Measurements from ENCODE around the gene RHBG. TPM values are rescaled to one million over a fixed set of nuclear protein-coding genes. Genes with fewer than 3 reads are reported as not detected.
A peak's percentile ranks its signal among the peaks of the same experiment; 100 is the strongest.

RHBG gene
- total RNA-seq, 1 experiment from 2014 or later: 4.0 TPM

- no TSS peak for BruUV-seq (replicated peaks)
- H3K4me1 ChIP-seq (replicated peaks; ENCODE audit: insufficient read depth): peaks cover 4% of the 10 kb centered on the region; the same call in 1 of the 2 replicates
- no peaks in the 10 kb centered on the region for H3K27me3 ChIP-seq (ENCODE audit: insufficient read depth, low read depth)
- no peaks in the 10 kb centered on the region for H4K20me1 ChIP-seq (ENCODE audit: insufficient read depth)
- DNase-seq: no peak
- peaks cover 3% of the 10 kb centered on the region for H3F3A ChIP-seq (ENCODE audit: insufficient read depth, low read depth)
- H2AFZ ChIP-seq: no peak overlapping the region
- no peak overlapping the region for H3K27ac ChIP-seq
- H3K9me2 ChIP-seq (ENCODE audit: insufficient read depth): no peaks in the 10 kb centered on the region
- H3K4me3 ChIP-seq: no peak overlapping the region
- H3K79me2 ChIP-seq (ENCODE audit: low read depth): no peaks in the 10 kb centered on the region
- H3K9me3 ChIP-seq (ENCODE audit: insufficient read depth, low read depth): no peaks in the 10 kb centered on the region
- intact Hi-C loops (cut with micrococcal nuclease; ENCODE audit: unreplicated experiment): no loop called here
- H3K36me3 ChIP-seq (ENCODE audit: low read depth): no peaks in the 10 kb centered on the region
- H3K4me2 ChIP-seq: no peak overlapping the region
- TF ChIP-seq EZH2 (IDR thresholded peaks at IDR 0.05; ENCODE audit: low read depth) (no peak), CTCF (conservative IDR thresholded peaks at IDR 0.05) (no peak)
- ChIA-PET POLR2A (ENCODE audit: unreplicated experiment) (no interaction called here), CTCF (interaction anchor here (0.5 kb wide), 1 partner anchor 28 kb away, joined by 3 read pairs; no protein-coding TSS in a partner anchor)
These were observed 24.1 kb downstream of the RHBG start for GRCh38 chr1:156393095-156393494.

GRCh38 chr1:156394082-156394481 lies 25.1 kb downstream of the RHBG start:
- Histone ChIP-seq H2AFZ (no peak overlapping the region), H3K9me3 (ENCODE audit: insufficient read depth, low read depth) (0 out of 2 replicates have a peak, but pooled peaks cover 3% of the 10 kb centered on the region), H3K36me3 (ENCODE audit: low read depth) (no peaks in the 10 kb centered on the region), H3K4me1 (replicated peaks; ENCODE audit: insufficient read depth) (peaks cover 7% of the 10 kb centered on the region; the same call in 1 of the 2 replicates), H4K20me1 (ENCODE audit: insufficient read depth) (no peaks in the 10 kb centered on the region), H3K9me2 (ENCODE audit: insufficient read depth) (no peaks in the 10 kb centered on the region), H3K27me3 (ENCODE audit: insufficient read depth, low read depth) (no peaks in the 10 kb centered on the region), H3K27ac (no peak overlapping the region), H3K4me3 (no peak overlapping the region), H3F3A (ENCODE audit: insufficient read depth, low read depth) (peaks cover 12% of the 10 kb centered on the region), H3K4me2 (no peak overlapping the region), H3K79me2 (ENCODE audit: low read depth) (no peaks in the 10 kb centered on the region)
- ChIA-PET POLR2A (ENCODE audit: unreplicated experiment) (no interaction called here), CTCF (interaction anchor here (1.2 kb wide), 1 partner anchor 52 kb away, joined by 3 read pairs; no protein-coding TSS in a partner anchor)
- intact Hi-C loops (cut with micrococcal nuclease; ENCODE audit: unreplicated experiment): no loop called here
- DNase-seq: no peak
- TF ChIP-seq EZH2 (IDR thresholded peaks at IDR 0.05; ENCODE audit: low read depth): no peak
- TF ChIP-seq CTCF (conservative IDR thresholded peaks at IDR 0.05): no peak
- no TSS peak for BruUV-seq (replicated peaks)

- Histone ChIP-seq H3K9me3 (ENCODE audit: insufficient read depth, low read depth) (0 out of 2 replicates have a peak, but pooled peaks cover 5% of the 10 kb centered on the region), H3K4me2 (no peak overlapping the region), H4K20me1 (ENCODE audit: insufficient read depth) (no peaks in the 10 kb centered on the region), H2AFZ (no peak overlapping the region), H3K36me3 (ENCODE audit: low read depth) (no peaks in the 10 kb centered on the region), H3K4me3 (no peak overlapping the region), H3K79me2 (ENCODE audit: low read depth) (no peaks in the 10 kb centered on the region), H3K27me3 (ENCODE audit: insufficient read depth, low read depth) (no peaks in the 10 kb centered on the region), H3K9me2 (ENCODE audit: insufficient read depth) (no peaks in the 10 kb centered on the region), H3F3A (ENCODE audit: insufficient read depth, low read depth) (peaks cover 15% of the 10 kb centered on the region), H3K27ac (no peak overlapping the region), H3K4me1 (replicated peaks; ENCODE audit: insufficient read depth) (peaks cover 15% of the 10 kb centered on the region; the same call in 1 of the 2 replicates)
- ChIA-PET POLR2A (ENCODE audit: unreplicated experiment) (no interaction called here), CTCF (interaction anchor here (1.2 kb wide), 1 partner anchor 51 kb away, joined by 3 read pairs; no protein-coding TSS in a partner anchor)
- DNase-seq: no peak
- intact Hi-C loops (cut with micrococcal nuclease; ENCODE audit: unreplicated experiment): no loop called here
- BruUV-seq (replicated peaks): TSS peak; percentile 33
- no peak for TF ChIP-seq CTCF (conservative IDR thresholded peaks at IDR 0.05)
- TF ChIP-seq EZH2 (IDR thresholded peaks at IDR 0.05; ENCODE audit: low read depth): no peak
These were observed 25.9 kb downstream of the RHBG start for GRCh38 chr1:156394835-156395461.
